K562 (cell line): Measurements from ENCODE around the gene ALG8. TPM values are rescaled to one million over a fixed set of nuclear protein-coding genes. Genes with fewer than 3 reads are reported as not detected.
A peak's percentile ranks its signal among the peaks of the same experiment; 100 is the strongest.

Experiments used
- BHLHE40 ChIP-seq: IDR thresholded peaks from 2 replicates; pipeline ENCODE4 v1.6.1; 2011; ENCODE audit warnings: low read length, improper control_type of control experiment
- CBFA2T3 ChIP-seq: fragments of 450-650 bp; IDR thresholded peaks from 2 replicates; pipeline ENCODE4 v1.6.1; 2017
- DDX20 ChIP-seq: fragments of 450-650 bp; IDR thresholded peaks from 2 replicates; pipeline ENCODE4 v1.6.1; 2016; ENCODE audit warnings: missing genetic modification characterization, low read depth, mild to moderate bottlenecking, missing compliant biosample characterization, moderate library complexity
- ESRRA ChIP-seq: fragments of 450-650 bp; IDR thresholded peaks from 2 replicates; pipeline ENCODE4 v1.6.1; 2014; ENCODE audit warnings: low read depth, mild to moderate bottlenecking, moderate library complexity, borderline replicate concordance
- HINFP ChIP-seq: fragments of 450-650 bp; conservative IDR thresholded peaks from 2 replicates; pipeline ENCODE4 v1.6.1; 2016; ENCODE audit warnings: missing genetic modification characterization, low read depth, mild to moderate bottlenecking, control low read depth, missing compliant biosample characterization
- HMBOX1 ChIP-seq: sonication (generic); IDR thresholded peaks from 2 replicates; pipeline ENCODE4 v1.6.1; 2016
- HOXB6 ChIP-seq: fragments of 250-450 bp; sonication (Bioruptor Pico); IDR thresholded peaks from 2 replicates; pipeline ENCODE4 v1.5.1; 2022; ENCODE audit warnings: mild to moderate bottlenecking, borderline replicate concordance
- PRPF4 ChIP-seq: fragments of 200-400 bp; formaldehyde crosslinking; IDR thresholded peaks from one replicate; pipeline ENCODE4 v1.6.1; 2017; ENCODE audit warnings: low read length, low read depth, mild to moderate bottlenecking; ENCODE audit not compliant: insufficient read depth, poor library complexity, severe bottlenecking
- RFX1 ChIP-seq: fragments of 450-650 bp; IDR thresholded peaks from 2 replicates; pipeline ENCODE4 v1.6.1; 2016; ENCODE audit warnings: mild to moderate bottlenecking, moderate library complexity
- SLC30A9 ChIP-seq: fragments of 250-450 bp; sonication (Bioruptor Pico); IDR thresholded peaks from 2 replicates; pipeline ENCODE4 v1.8.0; 2022; ENCODE audit warnings: mild to moderate bottlenecking, moderate library complexity
- SMAD3 ChIP-seq: fragments of 450-650 bp; formaldehyde crosslinking; conservative IDR thresholded peaks from 2 replicates; pipeline ENCODE4 v1.4.0; 2020; ENCODE audit warnings: mild to moderate bottlenecking
- SNIP1 ChIP-seq: fragments of 450-650 bp; IDR thresholded peaks from 2 replicates; pipeline ENCODE4 v1.7.1; 2017; ENCODE audit warnings: low read depth, mild to moderate bottlenecking
- SRSF9 ChIP-seq: fragments of 200-400 bp; formaldehyde crosslinking; IDR thresholded peaks from 2 replicates; pipeline ENCODE4 v1.6.1; 2017; ENCODE audit warnings: low read depth, low read length, borderline replicate concordance
- ZNF324 ChIP-seq: fragments of 250-450 bp; sonication (Bioruptor Pico); IDR thresholded peaks from 2 replicates; pipeline ENCODE4 v1.4.0; 2020; ENCODE audit warnings: mild to moderate bottlenecking
- ZNF444 ChIP-seq: fragments of 250-450 bp; sonication (Bioruptor Pico); IDR thresholded peaks from 2 replicates; pipeline ENCODE4 v1.4.0; 2020; ENCODE audit warnings: mild to moderate bottlenecking, moderate library complexity
- ZNF551 ChIP-seq: fragments of 250-450 bp; sonication (Bioruptor Pico); IDR thresholded peaks from 2 replicates; pipeline ENCODE4 v1.5.0; 2021; ENCODE audit warnings: mild to moderate bottlenecking, moderate library complexity
- ZNF584 ChIP-seq: fragments of 200-800 bp; sonication (Bioruptor generic); IDR thresholded peaks from 2 replicates; pipeline ENCODE4 v1.6.1; 2016; ENCODE audit warnings: low read depth, mild to moderate bottlenecking, missing genetic modification characterization, missing compliant biosample characterization
- ZNF699 ChIP-seq: fragments of 250-450 bp; sonication (Bioruptor Pico); IDR thresholded peaks from 2 replicates; pipeline ENCODE4 v1.8.0; 2021; ENCODE audit warnings: mild to moderate bottlenecking, moderate library complexity; ENCODE audit not compliant: insufficient replicate concordance
- polyA plus RNA-seq, 8 experiments: library from polyadenylated mRNA; depleted of rRNA in 4 of 8; stranded (reverse) in 5 of 8; unstranded in 3 of 8; fragments of >200 nt; fragmentation: Nextera tagmentation in 2 of 8; fragmentation: Illumina TruSeq in 1 of 8; extraction: Ambion mirVana in 2 of 8; extraction: Trizol in 1 of 8; gene quantifications; 2 replicates each; pipeline versions ENCODE4 v1.2.1 to v1.2.3, GENCODE V29; 2011 to 2014; ENCODE audit warnings: inconsistent platforms in 1 of 8, missing spikeins in 1 of 8
- total RNA-seq, 7 experiments: library from RNA; depleted of rRNA in 6 of 7; stranded (reverse); fragments of >200 nt in 6 of 7; fragmentation: Illumina TruSeq in 2 of 7; extraction: Trizol in 2 of 7; gene quantifications; 2 replicates each; pipeline versions ENCODE4 v1.2.1 to v1.2.3, GENCODE V29; 2011 to 2021; ENCODE audit warnings: low replicate concordance in 1 of 7
- TF ChIP-seq, protein P1 (sequence below), 2 experiments: fragments of 200-800 bp in 1 of 2; sonication (Bioruptor generic) in 1 of 2; sonication (generic) in 1 of 2; formaldehyde crosslinking in 1 of 2; IDR thresholded peaks in 1 of 2; conservative IDR thresholded peaks in 1 of 2; 2 replicates each; pipeline versions ENCODE4 v1.5.0 to v1.6.1; 2016 to 2020; ENCODE audit warnings: missing compliant biosample characterization in 1 of 2, missing genetic modification characterization in 1 of 2, missing genetic modification reagents in 1 of 2
- TF ChIP-seq, protein P2 (sequence below): fragments of 200-800 bp; sonication (Bioruptor generic); IDR thresholded peaks from 2 replicates; pipeline ENCODE4 v1.6.1; 2017; ENCODE audit warnings: missing genetic modification characterization, missing compliant biosample characterization

The ALG8 gene
- total and polyA plus RNA-seq, 9 of the 15 experiments (the other 6 are each of a cell fraction or from before 2014, with no cell fraction given) = 59.3 to 189 (median 106) TPM

DNA sequence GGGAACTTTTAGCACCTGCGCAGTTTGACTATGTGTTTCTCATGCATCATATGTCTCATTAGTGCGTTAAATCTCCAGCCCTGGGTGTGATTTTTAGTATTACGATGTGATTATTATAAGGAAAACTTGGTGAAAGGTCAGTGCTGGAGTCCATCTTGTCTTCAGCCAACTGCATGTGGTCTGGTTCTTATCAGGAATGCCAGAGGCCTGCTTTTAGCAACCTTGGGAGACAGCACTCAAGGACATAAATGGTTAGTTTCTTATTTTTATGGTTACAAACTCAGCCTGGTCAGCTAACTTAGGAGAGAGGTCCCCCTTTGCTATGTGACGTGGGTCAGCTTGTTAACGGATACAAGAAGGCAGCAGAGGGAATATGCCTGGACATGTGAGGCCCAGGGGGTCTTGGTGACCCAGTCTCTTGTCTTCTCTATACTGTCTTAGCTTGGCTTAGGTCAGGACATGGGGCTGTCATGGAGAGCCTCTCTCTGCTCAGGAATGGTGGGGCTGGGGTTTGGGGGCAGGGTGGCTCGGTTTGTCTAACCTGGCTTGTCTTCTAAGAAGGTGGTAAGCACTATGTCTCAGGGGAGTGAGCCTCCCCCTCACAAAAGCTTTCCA lies 27.5 kb upstream of the ALG8 start (continued):
- TF ChIP-seq, protein P1, sequence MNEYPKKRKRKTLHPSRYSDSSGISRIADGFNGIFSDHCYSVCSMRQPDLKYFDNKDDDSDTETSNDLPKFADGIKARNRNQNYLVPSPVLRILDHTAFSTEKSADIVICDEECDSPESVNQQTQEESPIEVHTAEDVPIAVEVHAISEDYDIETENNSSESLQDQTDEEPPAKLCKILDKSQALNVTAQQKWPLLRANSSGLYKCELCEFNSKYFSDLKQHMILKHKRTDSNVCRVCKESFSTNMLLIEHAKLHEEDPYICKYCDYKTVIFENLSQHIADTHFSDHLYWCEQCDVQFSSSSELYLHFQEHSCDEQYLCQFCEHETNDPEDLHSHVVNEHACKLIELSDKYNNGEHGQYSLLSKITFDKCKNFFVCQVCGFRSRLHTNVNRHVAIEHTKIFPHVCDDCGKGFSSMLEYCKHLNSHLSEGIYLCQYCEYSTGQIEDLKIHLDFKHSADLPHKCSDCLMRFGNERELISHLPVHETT (CRISPR knock-in tag; conservative IDR thresholded peaks at IDR 0.05 in 1 of 2, IDR thresholded peaks at IDR 0.05 in 1 of 2) = peak in 1 of 2 experiments; percentile 72; a peak in 2 of 4 replicates
- TF ChIP-seq RFX1 = no peak
- peak; percentile 83 for TF ChIP-seq ESRRA
- 0 out of 2 replicates have a peak, but pooled peaks have one; percentile 33 for TF ChIP-seq HINFP
- TF ChIP-seq ZNF584 (CRISPR knock-in tag) = no peak
- TF ChIP-seq ZNF551 (CRISPR knock-in tag) = no peak
- TF ChIP-seq DDX20 (tag) = no peak
- no peak for TF ChIP-seq ZNF324 (CRISPR knock-in tag)
- TF ChIP-seq ZNF699 (CRISPR knock-in tag) = no peak
- TF ChIP-seq SRSF9 = no peak
- no peak for TF ChIP-seq ZNF444
- no peak for TF ChIP-seq PRPF4
- TF ChIP-seq SNIP1 = no peak
- TF ChIP-seq HMBOX1 = peak; percentile 48; the same call in 1 of the 2 replicates
- no peak for TF ChIP-seq BHLHE40
- TF ChIP-seq, protein P2, sequence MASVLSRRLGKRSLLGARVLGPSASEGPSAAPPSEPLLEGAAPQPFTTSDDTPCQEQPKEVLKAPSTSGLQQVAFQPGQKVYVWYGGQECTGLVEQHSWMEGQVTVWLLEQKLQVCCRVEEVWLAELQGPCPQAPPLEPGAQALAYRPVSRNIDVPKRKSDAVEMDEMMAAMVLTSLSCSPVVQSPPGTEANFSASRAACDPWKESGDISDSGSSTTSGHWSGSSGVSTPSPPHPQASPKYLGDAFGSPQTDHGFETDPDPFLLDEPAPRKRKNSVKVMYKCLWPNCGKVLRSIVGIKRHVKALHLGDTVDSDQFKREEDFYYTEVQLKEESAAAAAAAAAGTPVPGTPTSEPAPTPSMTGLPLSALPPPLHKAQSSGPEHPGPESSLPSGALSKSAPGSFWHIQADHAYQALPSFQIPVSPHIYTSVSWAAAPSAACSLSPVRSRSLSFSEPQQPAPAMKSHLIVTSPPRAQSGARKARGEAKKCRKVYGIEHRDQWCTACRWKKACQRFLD (CRISPR knock-in tag) = peak; percentile 67; the same call in 1 of the 2 replicates
- no peak for TF ChIP-seq SMAD3 (CRISPR knock-in tag)
- TF ChIP-seq CBFA2T3 = peak; percentile 42; the same call in 1 of the 2 replicates
- TF ChIP-seq SLC30A9 (CRISPR knock-in tag) = no peak
- TF ChIP-seq HOXB6 (CRISPR knock-in tag) = no peak
